Liver (tissue), 9 donors: ENCODE measurements around the gene UNC80. TPM values are rescaled to one million over a fixed set of nuclear protein-coding genes. Genes with fewer than 3 reads are reported as not detected.

ENCODE experiments used
- DNase-seq: peaks from one replicate; pipeline ENCODE4 v3.0.0-alpha.2; 2017; ENCODE audit warnings: low spot score
- H3K27ac ChIP-seq, 2 donors: one replicate each; pipeline ENCODE4 v1.7.0; 2013; ENCODE audit warnings: inconsistent platforms in 2 of 2, low read length in 2 of 2, control low read depth in 1 of 2, low read depth in 1 of 2, mild to moderate bottlenecking in 1 of 2
- H3K27me3 ChIP-seq, 4 donors: one replicate each; pipeline versions ENCODE4 v1.6.1 to v1.7.0; 2013; ENCODE audit warnings: low read length in 3 of 4, inconsistent platforms in 1 of 4, mild to moderate bottlenecking in 1 of 4, moderate library complexity in 1 of 4; ENCODE audit not compliant: control insufficient read depth in 4 of 4, insufficient read depth in 4 of 4
- H3K36me3 ChIP-seq, 4 donors: one replicate each; pipeline versions ENCODE4 v1.6.1 to v1.7.0; 2013; ENCODE audit warnings: low read length in 3 of 4, mild to moderate bottlenecking in 3 of 4, low read depth in 1 of 4, moderate library complexity in 1 of 4; ENCODE audit not compliant: control insufficient read depth in 4 of 4, insufficient read depth in 3 of 4
- H3K4me1 ChIP-seq, 4 donors: one replicate each; pipeline versions ENCODE4 v1.6.1 to v1.7.0; 2013; ENCODE audit warnings: low read length in 3 of 4, mild to moderate bottlenecking in 3 of 4, moderate library complexity in 1 of 4; ENCODE audit not compliant: control insufficient read depth in 4 of 4, insufficient read depth in 4 of 4
- H3K4me3 ChIP-seq, 3 donors: one replicate each; pipeline versions ENCODE4 v1.6.1 to v1.7.0; 2013; ENCODE audit warnings: low read length in 3 of 3, control low read depth in 1 of 3, low read depth in 1 of 3, mild to moderate bottlenecking in 1 of 3
- H3K9ac ChIP-seq, 2 donors: one replicate each; pipeline ENCODE4 v1.7.0; 2013; ENCODE audit warnings: low read length in 2 of 2, mild to moderate bottlenecking in 2 of 2, moderate library complexity in 2 of 2, control low read depth in 1 of 2, low read depth in 1 of 2
- H3K9me3 ChIP-seq, 4 donors: one replicate each; pipeline versions ENCODE4 v1.6.1 to v1.7.0; 2013; ENCODE audit warnings: low read length in 3 of 4; ENCODE audit not compliant: control insufficient read depth in 4 of 4
- FOXA1 ChIP-seq: IDR thresholded peaks from 2 replicates; pipeline ENCODE4 v1.6.1; 2016; ENCODE audit warnings: antibody characterized with exemption
- FOXA2 ChIP-seq: IDR thresholded peaks from 2 replicates; pipeline ENCODE4 v1.6.1; 2016; ENCODE audit warnings: antibody characterized with exemption
- GABPA ChIP-seq, 2 donors: IDR thresholded peaks in 1 of 2; conservative IDR thresholded peaks in 1 of 2; 2 replicates each; pipeline ENCODE4 v1.6.1; 2016; ENCODE audit warnings: antibody characterized with exemption in 2 of 2, mild to moderate bottlenecking in 1 of 2, moderate library complexity in 1 of 2
- HNF4A ChIP-seq, 2 donors: conservative IDR thresholded peaks; 2 replicates each; pipeline ENCODE4 v1.6.1; 2016; ENCODE audit warnings: antibody characterized with exemption in 2 of 2, mild to moderate bottlenecking in 2 of 2
- HNF4G ChIP-seq: IDR thresholded peaks from 2 replicates; pipeline ENCODE4 v1.6.1; 2016; ENCODE audit warnings: antibody characterized with exemption
- JUND ChIP-seq, 2 donors: IDR thresholded peaks; 2 replicates each; pipeline ENCODE4 v1.6.1; 2016; ENCODE audit warnings: antibody characterized with exemption in 2 of 2
- NR2F2 ChIP-seq: IDR thresholded peaks from 2 replicates; pipeline ENCODE4 v1.6.1; 2016; ENCODE audit warnings: antibody characterized with exemption
- RAD21 ChIP-seq, 2 donors: IDR thresholded peaks; 2 replicates each; pipeline ENCODE4 v1.6.1; 2016; ENCODE audit warnings: antibody characterized with exemption in 2 of 2, mild to moderate bottlenecking in 2 of 2
- RXRA ChIP-seq, 2 donors: IDR thresholded peaks; 2 replicates each; pipeline ENCODE4 v1.6.1; 2017 to 2018; ENCODE audit warnings: antibody characterized with exemption in 2 of 2, mild to moderate bottlenecking in 1 of 2
- SP1 ChIP-seq: IDR thresholded peaks from 2 replicates; pipeline ENCODE4 v1.6.1; 2018; ENCODE audit warnings: antibody characterized with exemption, mild to moderate bottlenecking
- TAF1 ChIP-seq: conservative IDR thresholded peaks from 2 replicates; pipeline ENCODE4 v1.6.1; 2016; ENCODE audit warnings: antibody characterized with exemption, mild to moderate bottlenecking
- YY1 ChIP-seq: IDR thresholded peaks from 2 replicates; pipeline ENCODE4 v1.6.1; 2016; ENCODE audit warnings: antibody characterized with exemption, mild to moderate bottlenecking
- ZBTB33 ChIP-seq: IDR thresholded peaks from 2 replicates; pipeline ENCODE4 v1.6.1; 2016; ENCODE audit warnings: antibody characterized with exemption
- WGBS: extraction: QIAGEN DNeasy Blood & Tissue Kit; methylation state at CpG from one replicate; pipeline ENCODE4 v1.1.7; 2013; 5-methylcytosine and 5-hydroxymethylcytosine counted together
- polyA plus RNA-seq, 2 donors: library from polyadenylated mRNA; stranded (reverse) in 1 of 2; unstranded in 1 of 2; fragments of 200-250 nt in 1 of 2; fragments of >200 nt in 1 of 2; fragmentation: Nextera tagmentation in 1 of 2; extraction: Ambion mirVana in 1 of 2; gene quantifications; one replicate each; pipeline versions ENCODE4 v1.2.1 to v1.2.3, GENCODE V29; 2013 to 2015
- total RNA-seq, 2 donors: library from RNA; depleted of rRNA; stranded (reverse); fragments of >200 nt; gene quantifications; one replicate each; pipeline ENCODE4 v1.2.3, GENCODE V29; 2014
- TF ChIP-seq, protein P1 (sequence below): fragments of 150-350 bp; IDR thresholded peaks from 2 replicates; pipeline ENCODE4 v1.5.1; 2017; ENCODE audit warnings: improper control_type of control experiment, low read depth, low read length; ENCODE audit not compliant: missing input control
- TF ChIP-seq, protein P2 (sequence below): IDR thresholded peaks from 2 replicates; pipeline ENCODE4 v1.6.1; 2016; ENCODE audit warnings: antibody characterized with exemption
- TF ChIP-seq, protein P3 (sequence below): IDR thresholded peaks from 2 replicates; pipeline ENCODE4 v1.6.1; 2016; ENCODE audit warnings: antibody characterized with exemption, mild to moderate bottlenecking
- donor health status: healthy.
- donor health status: healthy.
- donor health status: healthy.
- donor health status: healthy.
- donor health status: healthy.

Gene UNC80
- total and polyA plus RNA-seq, 4 donors: under 0.01 to 0.05 (median 0.02) TPM; not detected in 1

DNA sequence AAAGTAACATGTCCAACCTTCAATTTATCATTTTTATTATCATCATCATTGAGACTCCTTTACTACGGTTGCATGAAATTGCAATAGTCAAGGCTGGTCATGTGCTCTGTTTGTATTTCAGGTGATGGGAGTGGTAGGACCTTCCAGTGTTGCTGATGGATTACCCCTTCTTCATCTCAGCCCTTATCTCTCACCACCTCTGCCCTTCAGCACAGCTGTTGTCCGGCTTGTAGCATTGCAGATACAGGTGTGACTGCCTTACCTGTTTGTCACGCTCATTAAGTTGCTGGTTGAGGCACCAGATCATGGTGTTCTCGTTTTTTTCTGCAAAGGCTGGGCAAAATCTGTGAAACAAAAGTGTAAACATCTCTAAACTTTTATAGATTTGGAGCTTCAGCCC lies 199.1 kb downstream of the UNC80 start:
- Histone ChIP-seq H3K36me3 (no peaks in the 10 kb centered on the region), H3K9ac (no peak overlapping the region), H3K4me1 (peaks cover 0 to 6% (median 2%) of the 10 kb centered on the region in 4 donors), H3K4me3 (no peak overlapping the region), H3K27me3 (no peaks in the 10 kb centered on the region), H3K9me3 (no peaks in the 10 kb centered on the region), H3K27ac (no peak overlapping the region)
- TF ChIP-seq, protein P1, sequence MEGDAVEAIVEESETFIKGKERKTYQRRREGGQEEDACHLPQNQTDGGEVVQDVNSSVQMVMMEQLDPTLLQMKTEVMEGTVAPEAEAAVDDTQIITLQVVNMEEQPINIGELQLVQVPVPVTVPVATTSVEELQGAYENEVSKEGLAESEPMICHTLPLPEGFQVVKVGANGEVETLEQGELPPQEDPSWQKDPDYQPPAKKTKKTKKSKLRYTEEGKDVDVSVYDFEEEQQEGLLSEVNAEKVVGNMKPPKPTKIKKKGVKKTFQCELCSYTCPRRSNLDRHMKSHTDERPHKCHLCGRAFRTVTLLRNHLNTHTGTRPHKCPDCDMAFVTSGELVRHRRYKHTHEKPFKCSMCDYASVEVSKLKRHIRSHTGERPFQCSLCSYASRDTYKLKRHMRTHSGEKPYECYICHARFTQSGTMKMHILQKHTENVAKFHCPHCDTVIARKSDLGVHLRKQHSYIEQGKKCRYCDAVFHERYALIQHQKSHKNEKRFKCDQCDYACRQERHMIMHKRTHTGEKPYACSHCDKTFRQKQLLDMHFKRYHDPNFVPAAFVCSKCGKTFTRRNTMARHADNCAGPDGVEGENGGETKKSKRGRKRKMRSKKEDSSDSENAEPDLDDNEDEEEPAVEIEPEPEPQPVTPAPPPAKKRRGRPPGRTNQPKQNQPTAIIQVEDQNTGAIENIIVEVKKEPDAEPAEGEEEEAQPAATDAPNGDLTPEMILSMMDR: no peak
- TF ChIP-seq FOXA2: no peak
- no peak for TF ChIP-seq YY1
- TF ChIP-seq NR2F2: no peak
- no peak for TF ChIP-seq SP1
- TF ChIP-seq FOXA1: no peak
- TF ChIP-seq GABPA (IDR thresholded peaks at IDR 0.05 in 1 of 2, conservative IDR thresholded peaks at IDR 0.05 in 1 of 2): no peak
- TF ChIP-seq HNF4A (conservative IDR thresholded peaks at IDR 0.05): no peak
- TF ChIP-seq, protein P2, sequence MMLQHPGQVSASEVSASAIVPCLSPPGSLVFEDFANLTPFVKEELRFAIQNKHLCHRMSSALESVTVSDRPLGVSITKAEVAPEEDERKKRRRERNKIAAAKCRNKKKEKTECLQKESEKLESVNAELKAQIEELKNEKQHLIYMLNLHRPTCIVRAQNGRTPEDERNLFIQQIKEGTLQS: no peak
- no peak for TF ChIP-seq ZBTB33
- TF ChIP-seq, protein P3, sequence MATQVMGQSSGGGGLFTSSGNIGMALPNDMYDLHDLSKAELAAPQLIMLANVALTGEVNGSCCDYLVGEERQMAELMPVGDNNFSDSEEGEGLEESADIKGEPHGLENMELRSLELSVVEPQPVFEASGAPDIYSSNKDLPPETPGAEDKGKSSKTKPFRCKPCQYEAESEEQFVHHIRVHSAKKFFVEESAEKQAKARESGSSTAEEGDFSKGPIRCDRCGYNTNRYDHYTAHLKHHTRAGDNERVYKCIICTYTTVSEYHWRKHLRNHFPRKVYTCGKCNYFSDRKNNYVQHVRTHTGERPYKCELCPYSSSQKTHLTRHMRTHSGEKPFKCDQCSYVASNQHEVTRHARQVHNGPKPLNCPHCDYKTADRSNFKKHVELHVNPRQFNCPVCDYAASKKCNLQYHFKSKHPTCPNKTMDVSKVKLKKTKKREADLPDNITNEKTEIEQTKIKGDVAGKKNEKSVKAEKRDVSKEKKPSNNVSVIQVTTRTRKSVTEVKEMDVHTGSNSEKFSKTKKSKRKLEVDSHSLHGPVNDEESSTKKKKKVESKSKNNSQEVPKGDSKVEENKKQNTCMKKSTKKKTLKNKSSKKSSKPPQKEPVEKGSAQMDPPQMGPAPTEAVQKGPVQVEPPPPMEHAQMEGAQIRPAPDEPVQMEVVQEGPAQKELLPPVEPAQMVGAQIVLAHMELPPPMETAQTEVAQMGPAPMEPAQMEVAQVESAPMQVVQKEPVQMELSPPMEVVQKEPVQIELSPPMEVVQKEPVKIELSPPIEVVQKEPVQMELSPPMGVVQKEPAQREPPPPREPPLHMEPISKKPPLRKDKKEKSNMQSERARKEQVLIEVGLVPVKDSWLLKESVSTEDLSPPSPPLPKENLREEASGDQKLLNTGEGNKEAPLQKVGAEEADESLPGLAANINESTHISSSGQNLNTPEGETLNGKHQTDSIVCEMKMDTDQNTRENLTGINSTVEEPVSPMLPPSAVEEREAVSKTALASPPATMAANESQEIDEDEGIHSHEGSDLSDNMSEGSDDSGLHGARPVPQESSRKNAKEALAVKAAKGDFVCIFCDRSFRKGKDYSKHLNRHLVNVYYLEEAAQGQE: no peak
- no peak for TF ChIP-seq TAF1
- TF ChIP-seq RXRA (IDR thresholded peaks at IDR 0.05): no peak
- DNase-seq: no peak
- 73% methylated on average over 4 of the region's 4 CpGs for WGBS

DNA sequence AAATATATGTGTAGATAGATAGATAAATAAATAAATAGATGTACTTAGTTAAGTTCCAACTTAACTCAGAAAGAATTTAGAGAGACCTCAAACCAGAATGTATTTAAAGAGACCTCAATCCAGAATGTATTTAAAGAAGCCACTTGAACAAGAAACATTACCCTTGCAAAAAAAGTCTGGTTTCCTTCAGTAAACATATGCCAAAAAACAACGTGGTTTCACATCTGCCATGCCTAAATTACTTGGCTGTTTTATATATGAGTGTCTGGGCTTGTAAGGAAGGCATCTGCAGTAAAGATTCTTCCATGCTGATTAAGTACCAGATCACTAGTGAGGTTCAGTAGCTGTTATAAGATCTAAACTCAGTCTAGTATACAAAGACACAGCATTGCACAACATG lies 201.7 kb downstream of the UNC80 start:
- Histone ChIP-seq H3K4me1 (peaks cover 0 to 6% (median 2%) of the 10 kb centered on the region in 4 donors), H3K27ac (no peak overlapping the region), H3K27me3 (no peaks in the 10 kb centered on the region), H3K9ac (no peak overlapping the region), H3K9me3 (no peaks in the 10 kb centered on the region), H3K4me3 (no peak overlapping the region), H3K36me3 (no peaks in the 10 kb centered on the region)
- 20% methylated on average over 1 of the region's 1 CpG for WGBS
- DNase-seq: no peak
- TF ChIP-seq GABPA (IDR thresholded peaks at IDR 0.05 in 1 of 2, conservative IDR thresholded peaks at IDR 0.05 in 1 of 2) (no peak), NR2F2 (no peak), RAD21 (IDR thresholded peaks at IDR 0.05) (no peak), HNF4G (no peak), JUND (IDR thresholded peaks at IDR 0.05) (no peak), ZBTB33 (no peak)
- TF ChIP-seq, protein P2: no peak
- TF ChIP-seq, protein P1: no peak
